GM19397 (cell line): ENCODE data around the gene ACAT1.
A peak's percentile ranks its signal among the peaks of the same experiment; 100 is the strongest.
"Not testable (repeated sequence)": the region's sequence is repeated elsewhere in the genome, so short reads cannot be mapped to it uniquely, and the experiment has no call there.

Experiments used
- ATAC-seq: cut with Tn5 transposase; IDR thresholded peaks from one replicate; pipeline ENCODE4 v1.9.1; 2021; ENCODE audit warnings: mild to moderate bottlenecking, moderate library complexity; ENCODE audit not compliant: unreplicated experiment

The ACAT1 gene

DNA sequence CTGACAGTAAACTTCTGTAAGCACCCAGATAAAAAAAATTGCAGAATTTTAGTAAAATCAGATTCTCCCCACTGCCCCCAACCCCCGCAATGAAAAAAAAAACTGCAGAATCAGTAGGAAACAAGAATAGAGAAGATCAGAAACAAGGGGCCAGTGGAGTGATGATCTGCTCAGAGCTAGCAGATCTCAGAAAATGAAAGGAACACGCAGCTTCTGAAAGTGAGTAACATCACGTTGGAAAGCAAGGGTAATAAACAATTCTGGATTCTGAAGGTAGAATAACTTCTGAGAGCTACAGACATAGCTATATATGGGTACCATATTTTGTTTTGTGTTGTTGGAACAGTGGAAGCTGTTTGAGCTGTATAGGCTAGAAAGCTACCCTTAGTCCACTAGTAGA lies 23.2 kb downstream of the ACAT1 start:
- no peak for ATAC-seq

- ATAC-seq, result no peak
Observed at GRCh38 chr11:108147150-108147549, 25.8 kb downstream of the ACAT1 start.

GRCh38 chr11:108148556-108148955 lies 27.2 kb downstream of the ACAT1 start:
- ATAC-seq, result no peak

- ATAC-seq, result no peak
Observed at GRCh38 chr11:108154591-108154990, 33.2 kb downstream of the ACAT1 start.

DNA sequence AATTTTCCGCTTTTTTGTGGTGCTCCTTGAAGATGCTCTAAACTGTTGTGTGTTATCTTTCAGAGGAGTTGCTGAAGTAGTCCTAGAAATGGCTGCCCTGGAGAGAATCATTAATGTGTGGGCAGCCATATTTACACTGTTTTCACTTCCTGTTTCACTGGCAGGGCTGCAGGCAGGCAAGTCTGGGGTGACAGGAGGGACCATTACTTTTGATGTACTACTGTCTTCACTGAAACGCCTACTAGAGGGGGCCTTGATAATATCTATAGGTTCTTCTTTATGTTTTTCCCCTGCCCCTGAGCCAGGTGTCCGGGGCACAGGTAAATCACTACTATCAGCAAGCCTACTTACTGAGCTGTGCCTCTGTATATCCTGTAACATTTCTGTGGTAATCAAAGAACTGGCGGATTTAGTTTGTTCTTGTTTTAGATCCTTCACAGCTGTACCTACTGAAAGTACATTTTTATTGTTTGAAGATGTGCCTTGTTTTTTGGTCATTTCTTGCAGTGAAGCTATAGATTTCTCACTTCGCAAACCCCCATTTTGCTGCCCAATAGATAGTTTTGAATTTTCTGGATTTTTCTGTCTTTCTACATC lies 39.7 kb downstream of the ACAT1 start:
- ATAC-seq, result peak; percentile 97

DNA sequence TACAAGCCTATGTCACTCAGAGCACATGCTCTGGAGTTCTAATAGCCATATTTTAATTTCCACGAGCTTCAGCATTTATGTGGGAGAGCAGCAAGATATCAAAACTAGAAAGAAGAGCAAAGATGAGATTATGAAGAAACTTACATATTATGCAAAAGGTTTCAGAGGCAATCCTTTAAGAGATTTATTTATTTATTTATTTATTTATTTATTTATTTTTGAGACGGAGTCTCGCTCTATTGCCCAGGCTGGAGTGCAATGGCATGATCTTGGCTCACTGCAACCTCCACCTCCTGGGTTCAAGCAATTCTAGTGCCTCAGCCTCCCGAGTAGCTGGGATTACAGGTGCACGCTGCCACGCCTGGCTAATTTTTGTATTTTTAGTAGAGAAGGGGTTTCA lies 41.5 kb downstream of the ACAT1 start:
- ATAC-seq, result not testable (repeated sequence)

DNA sequence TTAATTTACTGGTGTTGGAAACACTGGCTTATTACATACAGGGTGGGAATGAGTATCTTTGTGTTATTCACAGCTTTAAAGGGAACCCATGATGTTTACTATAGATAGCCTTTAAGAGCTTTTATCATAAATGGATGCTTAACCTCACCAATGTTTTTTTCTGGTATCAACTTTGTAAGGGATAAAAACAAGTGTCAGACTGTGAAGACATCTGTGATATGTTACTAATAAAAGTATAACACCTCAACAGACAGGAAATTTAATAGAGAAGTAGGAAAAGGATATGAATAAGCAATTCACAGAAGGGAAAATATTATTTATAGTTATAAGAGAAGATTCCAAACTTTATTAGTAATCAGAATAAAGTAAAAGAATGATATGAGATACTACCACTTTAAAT lies 46.3 kb downstream of the ACAT1 start:
- ATAC-seq, result no peak

- ATAC-seq, result no peak
Observed at GRCh38 chr11:108170184-108170583, 48.8 kb downstream of the ACAT1 start.

DNA sequence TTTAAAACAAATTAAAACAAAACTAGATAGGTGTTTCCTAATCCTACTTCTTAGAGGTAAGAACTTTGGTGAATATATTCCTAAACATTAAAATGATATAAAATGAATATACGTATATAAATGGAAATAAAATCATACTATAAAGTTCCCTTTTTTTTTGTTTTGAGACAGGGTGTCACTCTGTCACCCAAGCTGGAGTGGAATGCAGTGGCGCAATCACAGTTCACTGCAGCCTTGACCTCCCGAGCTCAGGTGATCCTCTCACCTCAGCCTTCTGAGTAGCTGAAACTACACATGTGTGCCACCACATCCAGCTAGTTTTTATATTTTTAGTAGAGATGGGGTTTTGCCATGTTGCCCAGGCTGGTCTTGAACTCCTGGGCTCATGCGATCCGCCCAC lies 56.2 kb downstream of the ACAT1 start:
- no peak for ATAC-seq

GRCh38 chr11:108193725-108194124 lies 72.4 kb downstream of the ACAT1 start:
- ATAC-seq, result no peak

GRCh38 chr11:108196901-108197300 lies 75.5 kb downstream of the ACAT1 start:
- ATAC-seq, result no peak
